Mesenchymal stem cell (in vitro differentiated cells and primary cell): ENCODE measurements around the gene RIPK4.

ENCODE experiments used
- DNase-seq: peaks from one replicate; pipeline ENCODE4 v3.0.0-alpha.2; 2013
- H2AFZ ChIP-seq: one replicate; pipeline ENCODE4 v1.6.1; 2013; ENCODE audit warnings: low read depth, mild to moderate bottlenecking, control low read depth, inconsistent platforms, low read length, moderate library complexity
- H2AK5ac ChIP-seq: 2 replicates; pipeline ENCODE4 v1.6.1; 2013; ENCODE audit warnings: low read length, moderate library complexity, mild to moderate bottlenecking, inconsistent platforms; ENCODE audit not compliant: severe bottlenecking
- H2BK120ac ChIP-seq: one replicate; pipeline ENCODE4 v1.6.1; 2013; ENCODE audit warnings: low read depth, mild to moderate bottlenecking, inconsistent platforms, low read length, moderate library complexity
- H2BK12ac ChIP-seq, 2 experiments: one replicate each; pipeline ENCODE4 v1.6.1; 2013; ENCODE audit warnings: inconsistent platforms in 2 of 2, low read length in 2 of 2, mild to moderate bottlenecking in 2 of 2, moderate library complexity in 2 of 2, control low read depth in 1 of 2
- H2BK15ac ChIP-seq: one replicate; pipeline ENCODE4 v1.6.1; 2013; ENCODE audit warnings: mild to moderate bottlenecking, low read depth, inconsistent platforms; ENCODE audit not compliant: poor library complexity, severe bottlenecking
- H2BK5ac ChIP-seq: 2 replicates; pipeline ENCODE4 v1.6.1; 2013; ENCODE audit warnings: low read depth, mild to moderate bottlenecking, low read length, control low read depth, inconsistent platforms; ENCODE audit not compliant: poor library complexity, severe bottlenecking
- H3K14ac ChIP-seq, 2 experiments: one replicate each; pipeline ENCODE4 v1.6.1; 2013; ENCODE audit warnings: inconsistent platforms in 2 of 2, low read length in 2 of 2, control low read depth in 1 of 2, mild to moderate bottlenecking in 1 of 2, moderate library complexity in 1 of 2
- H3K18ac ChIP-seq, 2 experiments: one replicate each; pipeline ENCODE4 v1.6.1; 2013; ENCODE audit warnings: inconsistent platforms in 2 of 2, low read length in 2 of 2, control low read depth in 1 of 2, low read depth in 1 of 2, mild to moderate bottlenecking in 1 of 2
- H3K23ac ChIP-seq, 2 experiments: one replicate each; pipeline ENCODE4 v1.6.1; 2013; ENCODE audit warnings: inconsistent platforms in 2 of 2, low read length in 2 of 2, mild to moderate bottlenecking in 2 of 2, moderate library complexity in 2 of 2, control low read depth in 1 of 2
- H3K27ac ChIP-seq: 2 replicates; pipeline ENCODE4 v1.5.1; 2013; ENCODE audit warnings: mild to moderate bottlenecking, moderate library complexity, low read length, control low read depth, inconsistent platforms; ENCODE audit not compliant: poor library complexity, severe bottlenecking
- H3K27me3 ChIP-seq, 2 experiments: 2 replicates each; pipeline versions ENCODE4 v1.6.1 to v1.7.0; 2013; ENCODE audit warnings: low read length in 2 of 2, mild to moderate bottlenecking in 2 of 2, moderate library complexity in 2 of 2, control low read depth in 1 of 2, inconsistent platforms in 1 of 2; ENCODE audit not compliant: control insufficient read depth in 1 of 2, insufficient read depth in 1 of 2
- H3K36me3 ChIP-seq, 2 experiments: 2 replicates each; pipeline versions ENCODE4 v1.6.1 to v1.7.0; 2013; ENCODE audit warnings: low read length in 2 of 2, control low read depth in 1 of 2, inconsistent platforms in 1 of 2, low read depth in 1 of 2, mild to moderate bottlenecking in 1 of 2; ENCODE audit not compliant: insufficient read depth in 2 of 2, control insufficient read depth in 1 of 2
- H3K4ac ChIP-seq, 2 experiments: one replicate each; pipeline ENCODE4 v1.6.1; 2013; ENCODE audit warnings: inconsistent platforms in 2 of 2, low read length in 2 of 2, mild to moderate bottlenecking in 2 of 2, moderate library complexity in 2 of 2, control low read depth in 1 of 2, low read depth in 1 of 2
- H3K4me1 ChIP-seq: 2 replicates; pipeline ENCODE4 v1.6.1; 2013; ENCODE audit warnings: low read depth, low read length, control low read depth; ENCODE audit not compliant: control insufficient read depth, insufficient read depth
- H3K4me2 ChIP-seq: 2 replicates; pipeline ENCODE4 v1.6.1; 2013; ENCODE audit warnings: low read length, mild to moderate bottlenecking, inconsistent platforms; ENCODE audit not compliant: poor library complexity, severe bottlenecking
- H3K4me3 ChIP-seq, 2 experiments: 2 replicates each; pipeline versions ENCODE4 v1.5.1 to v1.7.0; 2013; ENCODE audit warnings: low read length in 2 of 2, mild to moderate bottlenecking in 2 of 2, control low read depth in 1 of 2, low read depth in 1 of 2; ENCODE audit not compliant: insufficient read depth in 1 of 2
- H3K79me1 ChIP-seq: replicated peaks from 2 replicates; pipeline ENCODE4 v1.6.1; 2013; ENCODE audit warnings: mild to moderate bottlenecking, control low read depth, low read length, inconsistent platforms; ENCODE audit not compliant: poor library complexity, severe bottlenecking
- H3K9ac ChIP-seq: 2 replicates; pipeline ENCODE4 v1.7.0; 2013; ENCODE audit warnings: mild to moderate bottlenecking, low read length, moderate library complexity
- H3K9me3 ChIP-seq: 2 replicates; pipeline ENCODE4 v1.7.0; 2013; ENCODE audit warnings: mild to moderate bottlenecking, low read length; ENCODE audit not compliant: control insufficient read depth
- H4K8ac ChIP-seq: one replicate; pipeline ENCODE4 v1.6.1; 2013; ENCODE audit warnings: inconsistent platforms, mild to moderate bottlenecking, low read length, moderate library complexity
- H4K91ac ChIP-seq: one replicate; pipeline ENCODE4 v1.6.1; 2013; ENCODE audit warnings: mild to moderate bottlenecking, low read length, inconsistent platforms
- WGBS: methylation state at CpG from one replicate; pipeline ENCODE4 v1.1.7; 2013; ENCODE audit warnings: mixed read lengths; 5-methylcytosine and 5-hydroxymethylcytosine counted together

The RIPK4 gene

DNA sequence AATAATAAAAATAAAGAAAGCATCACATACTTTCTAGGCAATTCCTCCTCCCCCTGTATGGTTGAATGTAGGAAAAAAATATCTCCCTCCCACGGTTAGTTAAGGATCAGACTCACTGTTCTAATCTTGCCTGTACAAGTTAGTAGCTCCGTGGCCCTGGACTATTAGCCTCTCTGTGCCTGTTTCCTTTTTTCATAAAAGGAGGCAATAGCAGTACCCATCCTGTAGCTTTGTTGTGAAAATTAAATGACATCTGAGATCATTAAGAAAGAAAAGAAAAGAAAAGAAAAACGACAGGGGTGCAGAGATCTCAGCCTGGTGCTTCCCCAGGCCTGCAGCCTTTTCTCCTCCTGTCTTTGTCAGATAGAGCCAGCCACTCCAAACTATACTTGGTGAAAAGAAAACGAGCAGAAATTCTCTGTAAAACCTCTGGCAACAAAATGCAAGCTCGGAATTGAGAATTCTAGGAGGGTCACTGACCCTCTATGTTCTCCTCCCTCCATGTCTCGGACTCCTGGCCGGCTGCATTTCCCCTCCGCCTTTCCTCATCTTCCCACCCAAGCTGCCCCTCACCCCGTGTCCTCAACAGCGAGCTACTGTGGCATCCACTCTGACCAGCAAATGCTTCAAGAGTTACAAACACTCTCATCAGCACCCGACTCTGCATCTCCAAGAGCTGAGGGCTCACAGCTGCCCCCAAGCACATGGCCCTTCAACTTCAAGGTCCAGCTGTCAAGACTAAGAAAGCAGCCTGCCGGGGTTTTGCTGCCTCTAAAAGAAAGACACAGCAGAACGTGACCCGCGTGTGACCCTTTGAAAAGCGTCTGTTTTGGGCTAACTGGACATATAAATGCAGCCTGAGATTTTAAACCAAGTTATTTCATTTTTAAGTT, 13.6 kb downstream of the RIPK4 start:
- Histone ChIP-seq H3K9me3 (no peaks in the 10 kb centered on the region), H2AFZ (no peak overlapping the region), H4K91ac (no peak overlapping the region), H2BK12ac (no peak overlapping the region), H3K4ac (no peak overlapping the region), H3K18ac (no peak overlapping the region), H2BK15ac (no peak overlapping the region), H3K23ac (no peak overlapping the region), H3K27ac (no peak overlapping the region), H2BK5ac (no peak overlapping the region), H3K4me2 (no peak overlapping the region), H4K8ac (no peak overlapping the region), H3K4me1 (peaks cover 38% of the 10 kb centered on the region), H3K79me1 (peaks cover 24% of the 10 kb centered on the region), H2BK120ac (no peak overlapping the region), H3K4me3 (no peak overlapping the region), H3K36me3 (peaks cover 0 to 40% of the 10 kb centered on the region in 2 experiments), H3K14ac (no peak overlapping the region), H2AK5ac (no peak overlapping the region), H3K27me3 (peaks cover 0 to 21% of the 10 kb centered on the region in 2 experiments), H3K9ac (no peak overlapping the region)
- WGBS, result 73% methylated on average over 15 of the region's 16 CpGs
- DNase-seq, result no peak

DNA sequence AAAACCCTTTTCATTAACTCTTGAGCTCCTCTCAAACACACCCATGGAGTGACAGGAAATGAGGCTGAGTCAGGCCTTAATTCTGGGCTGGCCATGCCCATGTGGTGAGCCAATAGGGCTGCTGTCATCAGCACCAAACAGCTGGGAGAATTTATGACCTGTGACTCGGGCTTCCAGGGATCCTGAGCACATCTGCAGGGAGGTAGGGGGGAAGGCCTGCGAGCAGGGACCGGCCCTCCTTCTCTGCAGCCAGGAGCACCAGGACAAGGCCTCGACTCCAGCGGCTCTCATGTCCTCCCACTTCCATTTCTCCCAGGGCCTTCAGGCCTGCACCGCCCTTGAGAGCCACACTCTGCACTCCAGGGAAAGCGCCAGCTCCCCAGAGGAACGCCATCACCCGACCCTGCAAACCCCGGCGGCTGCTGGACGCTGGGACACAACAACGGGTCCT, 14.6 kb downstream of the RIPK4 start:
- H3K36me3 ChIP-seq, result peaks cover 0 to 47% of the 10 kb centered on the region in 2 experiments
- H2AK5ac ChIP-seq, result no peak overlapping the region
- H3K27me3 ChIP-seq, result peaks cover 0 to 21% of the 10 kb centered on the region in 2 experiments
- H2BK5ac ChIP-seq, result no peak overlapping the region
- H3K4ac ChIP-seq, result no peak overlapping the region
- H2BK120ac ChIP-seq, result no peak overlapping the region
- no peak overlapping the region for H4K8ac ChIP-seq
- WGBS, result 45% methylated on average over 13 of the region's 13 CpGs
- H4K91ac ChIP-seq, result no peak overlapping the region
- H3K27ac ChIP-seq, result peak overlapping the region; percentile 7
- H2AFZ ChIP-seq, result no peak overlapping the region
- peaks cover 25% of the 10 kb centered on the region for H3K79me1 ChIP-seq
- no peak overlapping the region for H3K14ac ChIP-seq
- no peak overlapping the region for H3K9ac ChIP-seq
- no peak overlapping the region for H3K18ac ChIP-seq
- peak; percentile 27 for DNase-seq
- no peaks in the 10 kb centered on the region for H3K9me3 ChIP-seq
- H3K4me3 ChIP-seq, result no peak overlapping the region
- no peak overlapping the region for H3K4me2 ChIP-seq
- H3K4me1 ChIP-seq, result peaks cover 38% of the 10 kb centered on the region
- no peak overlapping the region for H3K23ac ChIP-seq
- H2BK15ac ChIP-seq, result no peak overlapping the region
- no peak overlapping the region for H2BK12ac ChIP-seq

DNA sequence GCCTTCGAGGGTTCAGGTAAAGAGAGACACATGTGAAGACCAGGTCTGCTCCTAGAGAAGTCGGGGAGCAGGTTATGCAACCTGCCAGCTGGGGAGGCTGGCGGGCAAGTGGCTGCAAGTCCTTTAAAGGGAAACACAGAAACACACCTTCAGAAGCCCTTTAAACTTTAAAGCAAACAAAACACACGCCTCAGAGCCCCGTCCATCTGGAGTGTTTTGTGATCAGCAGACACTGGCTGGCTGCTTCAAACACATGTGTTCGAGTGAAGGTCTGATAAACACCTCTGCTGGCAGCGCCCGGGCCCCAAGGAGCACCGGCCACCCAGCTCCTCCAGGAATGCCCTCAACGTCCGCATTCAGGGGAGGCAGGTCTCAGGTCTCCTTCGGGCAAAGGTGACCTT, 15.2 kb downstream of the RIPK4 start:
- no peak overlapping the region for H2AK5ac ChIP-seq
- no peak overlapping the region for H2BK15ac ChIP-seq
- H2BK5ac ChIP-seq, result no peak overlapping the region
- H3K9ac ChIP-seq, result no peak overlapping the region
- no peak overlapping the region for H2AFZ ChIP-seq
- no peak overlapping the region for H3K18ac ChIP-seq
- H2BK120ac ChIP-seq, result no peak overlapping the region
- no peak for DNase-seq
- H3K9me3 ChIP-seq, result no peaks in the 10 kb centered on the region
- no peak overlapping the region for H4K8ac ChIP-seq
- H3K27ac ChIP-seq, result peak overlapping the region; percentile 37
- H3K36me3 ChIP-seq, result peaks cover 0 to 50% of the 10 kb centered on the region in 2 experiments
- peaks cover 20% of the 10 kb centered on the region for H3K79me1 ChIP-seq
- no peak overlapping the region for H3K14ac ChIP-seq
- no peak overlapping the region for H3K4me3 ChIP-seq
- H2BK12ac ChIP-seq, result no peak overlapping the region
- peaks cover 38% of the 10 kb centered on the region for H3K4me1 ChIP-seq
- no peak overlapping the region for H3K4ac ChIP-seq
- peaks cover 0 to 21% of the 10 kb centered on the region in 2 experiments for H3K27me3 ChIP-seq
- no peak overlapping the region for H3K23ac ChIP-seq
- H4K91ac ChIP-seq, result no peak overlapping the region
- 65% methylated on average over 12 of the region's 12 CpGs for WGBS
- H3K4me2 ChIP-seq, result no peak overlapping the region

DNA sequence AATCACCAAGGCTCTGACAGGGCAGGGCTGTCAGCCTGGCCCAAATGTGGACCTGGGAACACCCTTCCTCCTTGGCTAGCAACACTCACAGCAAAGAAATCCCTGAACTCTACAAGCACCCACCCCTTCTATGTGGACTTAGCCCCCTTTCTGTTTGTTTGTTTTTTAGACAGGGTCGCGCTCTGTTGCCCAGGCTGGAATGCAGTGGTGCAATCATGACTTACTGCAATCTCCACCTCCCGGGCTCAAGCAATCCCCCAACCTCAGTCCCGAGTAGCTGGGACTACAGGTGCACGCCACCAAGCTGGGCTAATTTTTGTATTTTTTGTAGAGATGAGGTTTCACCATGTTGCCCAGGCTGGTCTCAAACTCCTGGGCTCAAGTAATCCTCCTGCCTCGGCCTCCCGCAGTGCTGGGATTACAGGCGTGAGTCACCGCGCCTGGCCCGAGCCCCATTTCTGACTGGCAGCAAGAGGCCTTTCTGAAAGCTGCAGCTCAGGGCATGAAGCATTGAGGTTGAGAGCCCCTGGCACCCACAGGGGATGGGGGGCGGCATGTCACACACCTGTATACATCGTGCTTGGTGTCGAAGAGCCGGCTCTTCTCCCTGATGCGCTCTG, 16.2 kb downstream of the RIPK4 start:
- no peak overlapping the region for H3K4me3 ChIP-seq
- H3K27me3 ChIP-seq, result peaks cover 0 to 15% of the 10 kb centered on the region in 2 experiments

More for the DNA sequence above, 16.2 kb downstream of the RIPK4 start:
- H2AK5ac ChIP-seq, result no peak overlapping the region
- no peak for DNase-seq
- no peak overlapping the region for H3K23ac ChIP-seq
- WGBS, result 90% methylated on average over 16 of the region's 16 CpGs
- no peak overlapping the region for H2BK5ac ChIP-seq
- no peak overlapping the region for H2BK12ac ChIP-seq
- no peak overlapping the region for H3K4me2 ChIP-seq
- no peak overlapping the region for H3K27ac ChIP-seq
- no peak overlapping the region for H2BK15ac ChIP-seq
- no peak overlapping the region for H2BK120ac ChIP-seq
- H3K18ac ChIP-seq, result no peak overlapping the region
- H4K91ac ChIP-seq, result no peak overlapping the region
- H3K9ac ChIP-seq, result no peak overlapping the region
- H2AFZ ChIP-seq, result no peak overlapping the region
- H4K8ac ChIP-seq, result no peak overlapping the region
- H3K9me3 ChIP-seq, result no peaks in the 10 kb centered on the region
- peaks cover 38% of the 10 kb centered on the region for H3K4me1 ChIP-seq
- peaks cover 0 to 50% of the 10 kb centered on the region in 2 experiments for H3K36me3 ChIP-seq
- H3K4ac ChIP-seq, result no peak overlapping the region
- H3K79me1 ChIP-seq, result peaks cover 12% of the 10 kb centered on the region
- no peak overlapping the region for H3K14ac ChIP-seq
